Activated T-cell treated with anti-CD3 and anti-CD28 coated beads for 24 hours (primary cell): Measurements from ENCODE around the gene ALDH1L1.

Source experiments
- DNase-seq: peaks from one replicate; pipeline ENCODE4 v3.0.0-alpha.2; 2020; ENCODE audit warnings: low read depth

ALDH1L1 gene

DNA sequence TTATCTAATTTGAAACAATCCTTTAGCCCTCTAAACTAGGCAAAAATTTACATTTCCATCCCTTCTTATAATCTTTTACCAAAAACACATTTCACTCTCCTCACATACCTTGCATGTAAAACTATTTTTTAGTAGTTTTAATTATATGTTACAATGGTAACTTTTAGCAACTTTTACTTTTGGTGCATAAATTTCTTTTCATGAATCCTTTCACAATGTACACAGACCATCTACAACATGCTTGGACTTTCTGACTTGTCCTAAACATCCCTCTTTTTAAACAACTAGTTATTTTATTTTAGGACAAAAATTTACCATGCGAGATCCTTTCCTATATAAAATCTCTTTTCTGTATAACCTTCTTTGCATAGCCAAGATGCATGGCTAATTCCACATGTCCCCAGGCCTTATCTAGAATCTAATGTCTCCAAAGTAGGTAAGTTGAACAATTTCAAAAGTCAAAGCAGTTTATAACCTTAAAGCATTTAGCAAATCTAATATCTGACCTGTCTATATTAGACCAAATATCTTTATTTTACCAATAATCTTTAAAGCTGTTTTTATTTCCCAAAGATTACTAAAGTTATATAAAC lies 14.4 kb upstream of the ALDH1L1 start:
- DNase-seq, result no peak

DNA sequence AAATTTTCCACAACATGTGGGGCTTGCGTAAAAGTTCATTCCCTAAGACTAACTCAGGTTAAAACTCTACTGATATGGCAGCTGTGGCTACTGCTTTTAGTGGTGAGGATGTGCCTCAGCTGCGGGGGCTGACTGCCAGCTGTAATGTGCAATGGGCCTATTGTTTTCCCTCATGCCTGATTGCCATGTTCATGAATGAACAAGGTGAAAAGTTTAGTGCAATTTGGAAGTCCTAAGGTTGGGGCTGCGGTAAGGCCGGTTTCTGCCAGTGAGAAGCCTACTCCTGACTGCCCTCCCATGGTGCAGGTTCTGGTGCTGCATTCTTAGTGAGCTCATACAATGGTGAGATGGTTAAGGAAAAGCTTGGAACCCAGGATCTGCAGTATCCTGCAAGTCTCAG lies 10.9 kb upstream of the ALDH1L1 start:
- DNase-seq, result no peak

DNA sequence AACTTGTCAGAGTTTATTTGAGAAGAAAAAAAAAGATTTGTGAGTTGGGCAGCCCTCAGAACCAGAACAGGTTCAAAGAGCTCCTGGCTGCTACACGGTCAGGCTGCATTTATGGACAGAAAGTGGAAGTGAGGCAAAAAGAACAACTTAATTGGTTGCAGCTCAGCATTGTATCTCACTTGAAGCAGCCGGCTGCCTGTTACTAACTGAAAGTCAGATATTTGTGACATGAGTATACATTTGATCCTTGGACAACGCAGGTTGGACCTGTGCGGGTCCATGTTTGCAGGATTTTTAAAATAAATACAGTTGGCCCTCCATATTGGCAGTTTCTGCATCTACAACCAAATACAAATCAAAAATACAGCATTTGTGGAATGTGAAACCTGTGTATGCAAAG lies 7.5 kb upstream of the ALDH1L1 start:
- DNase-seq, result no peak

GRCh38 chr3:126186749-126187148 lies 6.4 kb upstream of the ALDH1L1 start:
- no peak for DNase-seq

- DNase-seq, result no peak
These were observed 5.9 kb upstream of the ALDH1L1 start for GRCh38 chr3:126186271-126186670.

GRCh38 chr3:126184465-126185000 lies 4.1 kb upstream of the ALDH1L1 start:
- no peak for DNase-seq

- no peak for DNase-seq
These were observed 976 bp upstream of the ALDH1L1 start for GRCh38 chr3:126181398-126181725.

DNA sequence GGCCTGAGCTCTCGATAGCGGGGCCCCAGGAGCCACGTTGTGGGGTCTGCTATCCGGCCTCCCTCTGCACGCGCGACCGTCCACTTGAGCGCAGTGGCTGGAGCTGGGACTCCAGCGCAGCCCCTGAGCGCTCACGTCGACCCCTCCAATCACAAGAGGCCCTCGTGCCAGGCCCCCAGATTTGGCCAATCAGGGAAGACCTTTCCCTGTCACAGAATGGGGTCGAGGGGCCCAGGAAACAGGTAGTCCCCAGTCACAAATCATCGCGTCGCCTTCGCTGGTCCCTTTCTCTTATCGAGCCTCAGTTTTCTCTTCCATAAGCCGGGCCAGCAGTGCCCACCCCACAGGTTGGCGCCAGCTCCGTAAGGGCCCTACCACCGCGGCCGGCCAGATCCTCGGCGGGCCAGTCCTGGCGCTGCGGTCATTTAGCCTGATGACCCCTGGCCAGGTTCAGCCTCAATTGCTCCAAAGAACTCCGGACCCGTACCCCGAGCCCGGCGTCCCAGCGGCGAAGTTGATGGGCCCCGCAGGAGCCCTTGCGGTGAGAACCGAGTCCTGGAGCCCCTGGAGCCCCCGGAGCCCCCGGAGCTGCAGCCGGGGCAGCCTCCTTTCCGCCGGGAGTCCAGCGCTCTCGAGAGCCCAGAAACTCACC lies 435 bp downstream of the ALDH1L1 start:
- no peak for DNase-seq

- no peak for DNase-seq
These were observed 10.2 kb downstream of the ALDH1L1 start for GRCh38 chr3:126170073-126170777.

DNA sequence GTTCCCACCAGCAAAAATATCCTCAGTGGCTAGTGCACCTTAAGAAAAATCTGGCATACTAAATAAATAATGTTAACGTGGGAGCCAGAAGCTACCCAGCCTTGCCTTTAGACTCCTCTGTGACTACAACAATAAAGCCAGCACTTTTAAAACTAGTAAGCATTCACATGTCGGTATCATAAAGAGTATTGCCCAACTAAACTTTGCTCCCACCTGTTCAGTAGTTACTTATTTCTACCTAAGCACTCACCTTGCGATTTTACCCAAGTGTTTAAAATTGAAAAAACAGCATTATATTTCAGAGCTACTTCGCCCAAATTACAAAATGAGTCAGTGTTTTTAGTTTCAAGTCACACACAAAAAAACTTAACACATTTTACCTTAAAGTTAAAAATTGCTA lies 12.8 kb downstream of the ALDH1L1 start:
- no peak for DNase-seq

DNA sequence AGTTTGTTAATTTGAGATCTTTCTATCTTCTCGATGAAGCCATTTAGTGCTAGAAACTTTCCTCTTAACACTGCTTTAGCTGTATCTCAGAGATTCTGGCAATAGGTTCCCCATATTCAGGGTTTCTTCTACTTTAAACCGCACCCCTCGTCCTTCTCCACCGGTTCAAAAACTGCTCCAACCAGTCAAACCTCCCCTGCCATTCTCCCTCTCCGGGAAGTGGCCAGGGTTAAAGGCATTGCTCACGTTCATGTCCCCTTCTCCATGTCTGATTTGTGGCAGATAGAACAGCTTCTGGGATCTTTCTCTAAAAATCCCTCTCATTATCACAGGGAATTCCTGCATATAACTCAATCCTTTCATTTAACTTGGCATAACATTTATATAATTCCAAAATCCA lies 14.4 kb downstream of the ALDH1L1 start:
- no peak for DNase-seq

- no peak for DNase-seq
These were observed 19.1 kb downstream of the ALDH1L1 start for GRCh38 chr3:126161309-126161708.

DNA sequence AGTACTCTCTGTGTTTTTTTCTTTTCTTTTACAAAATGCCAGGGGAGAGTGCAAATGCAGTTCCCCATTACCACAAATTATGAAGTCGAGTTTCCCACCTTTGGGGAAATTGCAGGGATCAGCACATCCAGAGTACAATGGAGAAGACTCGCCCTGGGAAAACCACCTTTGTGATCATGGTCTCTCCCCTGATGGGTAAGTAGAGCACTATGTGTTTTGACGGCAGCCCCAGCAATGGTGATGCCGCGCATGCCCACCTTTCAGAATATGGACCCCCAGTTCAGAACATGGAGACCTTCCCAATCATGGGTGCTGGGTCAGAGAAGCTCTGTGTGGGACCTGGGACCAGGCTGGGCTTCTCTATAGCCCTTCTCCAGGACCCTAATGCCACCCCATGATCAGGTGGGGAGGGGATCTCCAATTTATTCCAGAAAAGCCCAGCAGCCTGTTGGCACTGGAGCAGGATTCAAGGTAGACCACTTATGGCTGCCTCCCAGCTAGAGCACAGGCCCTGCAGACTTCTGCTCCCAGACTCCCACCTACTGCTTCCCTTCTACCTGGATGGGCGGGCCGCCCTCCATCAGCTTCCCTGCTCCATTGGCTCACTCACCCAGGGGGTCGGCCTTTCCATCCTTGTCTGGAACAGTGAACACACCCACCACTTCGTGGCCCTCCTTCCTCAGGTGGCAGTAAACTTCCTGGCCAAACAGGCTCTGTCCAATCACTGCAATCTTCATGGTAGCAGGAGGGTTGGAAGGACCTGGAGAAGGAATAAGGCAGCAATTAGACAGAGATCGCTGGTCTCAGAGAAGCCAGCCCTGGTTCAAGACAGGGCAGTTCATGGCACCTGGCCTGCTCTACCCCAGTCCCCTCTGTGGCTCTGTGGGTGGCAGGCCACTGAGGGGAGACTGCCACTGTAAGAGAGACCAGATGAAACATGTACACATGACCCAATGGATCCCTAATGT lies 19.9 kb downstream of the ALDH1L1 start:
- no peak for DNase-seq

- no peak for DNase-seq
These were observed 20.9 kb downstream of the ALDH1L1 start for GRCh38 chr3:126159476-126159875.

DNA sequence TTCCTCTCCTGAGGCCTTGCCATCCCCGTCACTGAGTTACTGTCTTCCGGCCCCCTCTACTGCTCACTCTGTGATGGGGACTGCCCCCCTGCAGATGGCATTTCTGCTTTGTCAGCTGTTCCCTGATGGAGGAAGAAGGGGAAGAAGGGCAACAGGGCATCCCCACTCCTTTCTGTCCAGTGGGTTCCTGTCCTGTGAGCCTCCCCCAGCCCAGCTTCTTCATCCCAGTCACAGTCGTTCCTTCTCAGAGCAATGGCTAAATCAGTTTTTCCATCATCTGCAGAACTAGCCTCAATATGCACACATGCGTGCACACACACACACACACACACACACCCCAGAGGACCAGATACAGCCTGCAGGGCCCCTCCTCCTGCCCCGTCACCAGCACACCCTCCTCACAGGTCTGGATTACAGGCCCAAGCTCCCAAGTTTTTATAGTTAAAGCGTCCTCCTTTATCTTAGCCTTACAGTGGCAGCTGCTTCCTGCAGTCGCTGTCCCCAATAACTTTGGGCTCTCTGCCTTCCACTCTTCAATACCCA lies 21.4 kb downstream of the ALDH1L1 start:
- no peak for DNase-seq

DNA sequence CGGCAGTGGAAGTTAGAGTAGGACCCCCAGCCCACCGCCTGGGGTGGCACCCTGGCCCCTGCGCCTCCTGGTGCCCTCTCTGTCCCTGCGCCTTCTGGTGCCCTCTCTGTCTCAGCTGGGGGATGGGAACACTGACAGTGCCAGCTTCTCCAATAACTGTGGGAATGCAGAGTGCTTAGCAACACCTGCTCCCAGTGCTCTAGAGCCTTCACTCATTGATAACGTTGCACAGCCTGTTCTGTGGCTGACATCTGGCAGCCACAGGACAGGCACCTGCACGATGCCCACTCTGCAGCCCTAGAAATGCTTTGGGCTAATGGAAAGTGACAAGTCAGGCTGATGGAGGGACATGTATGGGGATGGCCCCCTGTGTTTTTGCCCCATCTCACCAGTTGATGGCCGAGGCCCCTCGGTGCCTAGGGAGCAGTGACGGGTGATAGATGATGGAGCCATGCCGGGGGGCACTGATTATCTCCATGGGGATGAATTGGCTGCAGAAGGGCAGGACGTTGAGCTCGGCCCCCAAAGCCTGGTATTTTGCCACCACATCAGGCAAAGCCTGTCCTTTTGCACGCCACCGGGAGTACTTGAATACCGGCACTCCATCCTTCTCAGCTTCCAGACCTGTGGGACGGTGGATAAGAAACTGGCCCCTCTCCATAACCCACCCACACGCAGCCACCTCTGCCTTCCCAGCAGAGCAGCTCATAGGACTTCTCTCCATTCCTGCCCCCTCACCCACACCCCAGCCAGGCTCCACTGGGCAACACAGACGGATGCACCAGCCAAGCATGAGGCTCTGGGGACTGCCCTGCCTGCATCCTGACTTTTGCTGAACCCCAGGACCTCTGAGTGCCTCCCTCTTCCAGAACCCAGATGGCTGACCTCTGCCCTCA lies 22.1 kb downstream of the ALDH1L1 start:
- no peak for DNase-seq

GRCh38 chr3:126157083-126157768 lies 23.2 kb downstream of the ALDH1L1 start:
- no peak for DNase-seq

GRCh38 chr3:126156468-126156867 lies 23.9 kb downstream of the ALDH1L1 start:
- DNase-seq, result no peak

DNA sequence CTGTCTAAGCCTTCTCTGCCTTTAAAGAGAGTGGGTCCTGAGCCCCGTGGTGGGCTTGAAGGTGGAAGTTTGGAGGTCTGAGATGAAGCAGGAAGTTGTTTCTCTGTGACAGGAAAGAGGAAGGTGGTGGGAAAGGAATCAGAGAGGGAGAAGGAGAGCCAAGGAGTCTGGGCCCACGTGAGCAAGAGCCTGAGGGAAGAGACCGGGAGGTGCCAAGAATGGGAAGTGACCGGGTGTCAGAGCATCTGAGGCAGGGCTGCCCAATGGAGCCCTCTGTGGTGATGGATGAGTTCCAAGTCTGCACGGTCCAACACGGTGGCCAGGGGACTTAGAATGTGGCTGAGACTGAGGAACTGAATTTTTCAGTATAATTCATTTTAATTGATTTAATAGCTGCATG lies 24.6 kb downstream of the ALDH1L1 start:
- DNase-seq, result no peak

DNA sequence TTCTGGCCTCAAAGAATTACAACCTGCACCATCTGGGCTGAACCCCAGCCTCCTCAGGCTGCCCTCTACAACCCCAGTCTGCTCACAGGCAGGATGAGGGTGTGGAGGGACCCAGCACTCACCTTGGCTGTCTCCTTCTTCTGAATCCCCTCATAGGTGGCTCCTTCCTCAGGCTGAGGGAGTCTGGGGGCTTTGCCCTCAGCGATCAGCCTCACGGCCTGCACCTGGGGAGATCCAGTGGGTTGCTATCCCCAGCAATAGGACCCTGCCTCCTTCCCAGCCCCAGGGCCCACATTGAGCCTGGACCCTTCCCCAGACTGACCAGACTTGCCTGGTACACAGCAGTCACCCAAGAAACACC lies 25.1 kb downstream of the ALDH1L1 start:
- no peak for DNase-seq
